GM10266 (cell line): Measurements from ENCODE around the gene GSN.

Experiments
- DNase-seq: peaks from one replicate; pipeline ENCODE4 v3.0.0; 2012; ENCODE audit errors: extremely low spot score
- CTCF ChIP-seq: IDR thresholded peaks from 2 replicates; pipeline ENCODE4 v1.5.1; 2012; ENCODE audit warnings: mild to moderate bottlenecking, low read depth; ENCODE audit not compliant: control insufficient read depth, insufficient read depth; ENCODE audit errors: missing control alignments

The GSN gene

GRCh38 chr9:121336665-121337064 is 68.7 kb downstream of the GSN start:
- DNase-seq: no peak
- no peak for TF ChIP-seq CTCF

- DNase-seq: no peak
- no peak for TF ChIP-seq CTCF
Observed at GRCh38 chr9:121339437-121339836, 71.5 kb downstream of the GSN start.

GRCh38 chr9:121340676-121341392 is 72.9 kb downstream of the GSN start:
- no peak for TF ChIP-seq CTCF
- peak; percentile 69 for DNase-seq

GRCh38 chr9:121344184-121344583 is 76.2 kb downstream of the GSN start:
- no peak for TF ChIP-seq CTCF
- no peak for DNase-seq

- TF ChIP-seq CTCF: no peak
- DNase-seq: no peak
Observed at GRCh38 chr9:121345070-121345469, 77.1 kb downstream of the GSN start.

GRCh38 chr9:121348221-121348620 is 80.3 kb downstream of the GSN start:
- no peak for DNase-seq

More at GRCh38 chr9:121348221-121348620, 80.3 kb downstream of the GSN start:
- no peak for TF ChIP-seq CTCF
